HEK293 (cell line): ENCODE results near the gene SLC9A5.

Experiments
- CTCF ChIA-PET: fragments of 350-600 bp; formaldehyde crosslinking; extraction: SDS; loops from one replicate; lab custom pipeline; 2021; ENCODE audit warnings: antibody characterized with exemption; lab: Yijun Ruan, JAX
- POLR2A ChIA-PET: fragments of 300-600 bp; formaldehyde crosslinking; extraction: SDS; loops from one replicate; lab custom pipeline; 2020; ENCODE audit warnings: antibody characterized with exemption, inconsistent platforms; lab: Yijun Ruan, JAX
- H3K27ac ChIP-seq: fragments of 200-500 bp; sonication (Bioruptor generic); 2 replicates; pipeline ENCODE4 v1.5.1; 2014; ENCODE audit warnings: low read depth, low read length, control low read depth, inconsistent platforms; ENCODE audit errors: extremely low read depth
- H3K36me3 ChIP-seq, 2 experiments: fragments of 200-500 bp in 1 of 2; sonication (Bioruptor generic) in 1 of 2; 1 replicate in 1 of 2; 2 replicates in 1 of 2; pipeline ENCODE4 v1.5.1; 2014 to 2017; ENCODE audit warnings: inconsistent platforms in 2 of 2, low read length in 2 of 2; ENCODE audit not compliant: control insufficient read depth in 2 of 2, insufficient read depth in 1 of 2
- H3K4me1 ChIP-seq: fragments of 200-500 bp; sonication (Bioruptor generic); 2 replicates; pipeline ENCODE4 v1.5.1; 2014; ENCODE audit warnings: mild to moderate bottlenecking, low read length, inconsistent platforms; ENCODE audit not compliant: control insufficient read depth, insufficient read depth
- H3K4me3 ChIP-seq: 2 replicates; pipeline ENCODE4 v1.5.1; 2011; ENCODE audit warnings: low read depth, mild to moderate bottlenecking, control low read depth, low read length, moderate library complexity
- H3K9me3 ChIP-seq: fragments of 200-500 bp; sonication (Bioruptor generic); 2 replicates; pipeline ENCODE4 v1.5.1; 2014; ENCODE audit warnings: low read depth, low read length, inconsistent platforms; ENCODE audit not compliant: control insufficient read depth, insufficient read depth
- EGR2 ChIP-seq: fragments of 450-650 bp; formaldehyde crosslinking; IDR thresholded peaks from 2 replicates; pipeline ENCODE4 v1.5.1; 2016; ENCODE audit warnings: low read depth, missing biosample characterization, missing genetic modification characterization
- GLI2 ChIP-seq: fragments of 450-650 bp; formaldehyde crosslinking; IDR thresholded peaks from 2 replicates; pipeline ENCODE4; 2017; ENCODE audit warnings: missing biosample characterization, missing genetic modification characterization, low read depth, borderline replicate concordance
- GLI4 ChIP-seq: fragments of 450-650 bp; formaldehyde crosslinking; IDR thresholded peaks from 2 replicates; pipeline ENCODE4 v1.5.1; 2016; ENCODE audit warnings: missing biosample characterization, missing genetic modification characterization
- GLIS2 ChIP-seq: fragments of 450-650 bp; formaldehyde crosslinking; IDR thresholded peaks from 2 replicates; pipeline ENCODE4 v1.5.1; 2016; ENCODE audit warnings: missing biosample characterization, missing genetic modification characterization
- HIC1 ChIP-seq: fragments of 450-650 bp; formaldehyde crosslinking; IDR thresholded peaks from 2 replicates; pipeline ENCODE4 v1.5.1; 2016; ENCODE audit warnings: missing biosample characterization, missing genetic modification characterization
- KLF10 ChIP-seq: fragments of 450-650 bp; IDR thresholded peaks from 2 replicates; pipeline ENCODE4 v1.5.1; 2018; ENCODE audit warnings: missing biosample characterization, mild to moderate bottlenecking, missing genetic modification characterization
- OSR2 ChIP-seq: fragments of 450-650 bp; formaldehyde crosslinking; IDR thresholded peaks from 2 replicates; pipeline ENCODE4 v1.5.1; 2016; ENCODE audit warnings: missing biosample characterization, missing genetic modification characterization
- PATZ1 ChIP-seq: fragments of 450-650 bp; formaldehyde crosslinking; IDR thresholded peaks from 2 replicates; pipeline ENCODE4 v1.5.1; 2016; ENCODE audit warnings: missing biosample characterization, missing genetic modification characterization
- ZBTB44 ChIP-seq: fragments of 450-650 bp; IDR thresholded peaks from 2 replicates; pipeline ENCODE4 v1.5.1; 2018; ENCODE audit warnings: missing biosample characterization, mild to moderate bottlenecking, missing genetic modification characterization
- ZFP41 ChIP-seq: fragments of 450-650 bp; formaldehyde crosslinking; IDR thresholded peaks from 2 replicates; pipeline ENCODE4 v1.5.1; 2016; ENCODE audit warnings: missing biosample characterization, missing genetic modification characterization, borderline replicate concordance
- ZNF138 ChIP-seq: fragments of 450-650 bp; formaldehyde crosslinking; IDR thresholded peaks from 2 replicates; pipeline ENCODE4 v1.5.1; 2016; ENCODE audit warnings: missing biosample characterization, missing genetic modification characterization, borderline replicate concordance
- ZNF211 ChIP-seq: fragments of 450-650 bp; formaldehyde crosslinking; IDR thresholded peaks from 2 replicates; pipeline ENCODE4 v1.5.1; 2016; ENCODE audit warnings: low read depth, missing biosample characterization, missing genetic modification characterization
- ZNF23 ChIP-seq: fragments of 450-650 bp; formaldehyde crosslinking; IDR thresholded peaks from 2 replicates; pipeline ENCODE4 v1.5.1; 2016; ENCODE audit warnings: missing biosample characterization, missing genetic modification characterization, borderline replicate concordance
- ZNF362 ChIP-seq: fragments of 450-650 bp; formaldehyde crosslinking; IDR thresholded peaks from 2 replicates; pipeline ENCODE4 v1.5.1; 2016; ENCODE audit warnings: missing biosample characterization, missing genetic modification characterization
- ZNF549 ChIP-seq: fragments of 450-650 bp; IDR thresholded peaks from 2 replicates; pipeline ENCODE4 v1.5.1; 2018; ENCODE audit warnings: missing biosample characterization, missing genetic modification characterization, mild to moderate bottlenecking, inconsistent platforms, moderate library complexity
- ZNF600 ChIP-seq: fragments of 450-650 bp; formaldehyde crosslinking; IDR thresholded peaks from 2 replicates; pipeline ENCODE4 v1.5.1; 2016; ENCODE audit warnings: missing biosample characterization, missing genetic modification characterization
- ZNF610 ChIP-seq: fragments of 450-650 bp; formaldehyde crosslinking; IDR thresholded peaks from 2 replicates; pipeline ENCODE4 v1.5.1; 2016; ENCODE audit warnings: missing biosample characterization, missing genetic modification characterization, borderline replicate concordance
- ZNF623 ChIP-seq: fragments of 450-650 bp; formaldehyde crosslinking; IDR thresholded peaks from 2 replicates; pipeline ENCODE4 v1.5.1; 2016; ENCODE audit warnings: missing biosample characterization, missing genetic modification characterization
- ZNF624 ChIP-seq: fragments of 450-650 bp; formaldehyde crosslinking; IDR thresholded peaks from 2 replicates; pipeline ENCODE4 v1.5.1; 2017; ENCODE audit warnings: missing biosample characterization, missing genetic modification characterization
- ZSCAN23 ChIP-seq: fragments of 450-650 bp; formaldehyde crosslinking; IDR thresholded peaks from 2 replicates; pipeline ENCODE4 v1.5.1; 2016; ENCODE audit warnings: missing biosample characterization, missing genetic modification characterization

The SLC9A5 gene

GRCh38 chr16:67268136-67268579 is 19.4 kb downstream of the SLC9A5 start:
- TF ChIP-seq ZNF549 (tag by site-specific recombination) (no peak), ZSCAN23 (tag by site-specific recombination) (no peak), ZNF624 (tag by site-specific recombination) (no peak), ZNF623 (tag by site-specific recombination) (no peak), GLI4 (no peak), KLF10 (tag by site-specific recombination) (no peak), OSR2 (no peak), GLIS2 (tag by site-specific recombination) (no peak), ZNF610 (tag by site-specific recombination) (no peak), ZBTB44 (tag by site-specific recombination) (no peak), GLI2 (tag by site-specific recombination) (no peak), ZNF211 (tag by site-specific recombination) (no peak), HIC1 (no peak), ZNF600 (tag by site-specific recombination) (no peak), ZNF23 (tag by site-specific recombination) (no peak), ZFP41 (tag by site-specific recombination) (no peak), EGR2 (no peak), ZNF138 (tag by site-specific recombination) (no peak), ZNF362 (tag by site-specific recombination) (no peak), PATZ1 (tag by site-specific recombination) (no peak)
- TF ChIP-seq, all 188 proteins: peak for 0
- POLR2A ChIA-PET, result interaction anchor here (0.6 to 1.0 kb wide), 4 partner anchors 11 to 60 kb away, joined by 3 to 5 read pairs (median 4); partner anchors contain the start of genes FHOD1 and PLEKHG4
- H3K4me1 ChIP-seq, result no peaks in the 10 kb centered on the region
- CTCF ChIA-PET, result interaction anchor here (0.6 to 2.9 kb wide), 6 partner anchors 10 to 395 kb away, joined by 3 to 9 read pairs (median 4); partner anchors contain the start of gene PLEKHG4
- H3K36me3 ChIP-seq, result peaks cover 0 to 5% of the 10 kb centered on the region in 2 experiments; a peak in 2 of 3 replicates
- no peak overlapping the region for H3K27ac ChIP-seq
- no peak overlapping the region for H3K4me3 ChIP-seq
- H3K9me3 ChIP-seq, result no peaks in the 10 kb centered on the region
